Sigmoid colon (tissue), 3 donors: Measurements from ENCODE around the gene ABCA13.

Experiments
- CTCF ChIP-seq, 4 experiments: fragments of 450-650 bp in 3 of 4; fragments of 200-600 bp in 1 of 4; IDR thresholded peaks; one replicate each; pipeline ENCODE4 v1.5.1; 2016 to 2019; ENCODE audit warnings: antibody characterized with exemption in 4 of 4, mild to moderate bottlenecking in 3 of 4, moderate library complexity in 2 of 4
- POLR2A ChIP-seq, 2 donors: fragments of 450-650 bp; IDR thresholded peaks; one replicate each; pipeline ENCODE4 v1.6.1; 2016; ENCODE audit warnings: antibody characterized with exemption in 2 of 2, mild to moderate bottlenecking in 2 of 2, moderate library complexity in 2 of 2

GRCh38 chr7:48192996-48193395 is 21.7 kb downstream of the ABCA13 start:
- TF ChIP-seq POLR2A (IDR thresholded peaks at IDR 0.05) (no peak), CTCF (IDR thresholded peaks at IDR 0.05) (no peak)
